ENCODE results near the gene MARK3.
A peak's percentile ranks its signal among the peaks of the same experiment; 100 is the strongest.

MARK3 gene

DNA sequence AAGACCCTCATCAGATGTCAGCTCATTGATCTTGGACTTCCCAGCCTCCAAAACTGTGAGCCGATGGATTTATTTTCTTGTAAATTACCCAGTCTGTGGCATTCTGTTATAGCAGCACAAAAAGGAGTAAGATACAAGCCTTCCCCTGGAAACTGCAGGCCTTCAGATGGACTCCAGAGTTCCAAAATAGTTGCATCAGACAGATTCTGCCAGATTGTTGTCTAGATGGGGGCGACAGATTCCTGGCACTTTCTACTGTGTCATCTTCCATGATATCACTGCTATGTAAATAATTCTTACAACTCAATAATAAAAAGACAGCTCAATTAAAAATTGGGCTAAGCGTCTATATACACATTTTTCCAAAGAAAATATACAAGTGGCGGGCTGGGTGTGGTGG, 17.2 kb upstream of the MARK3 start:
- no peak for DNase-seq

DNA sequence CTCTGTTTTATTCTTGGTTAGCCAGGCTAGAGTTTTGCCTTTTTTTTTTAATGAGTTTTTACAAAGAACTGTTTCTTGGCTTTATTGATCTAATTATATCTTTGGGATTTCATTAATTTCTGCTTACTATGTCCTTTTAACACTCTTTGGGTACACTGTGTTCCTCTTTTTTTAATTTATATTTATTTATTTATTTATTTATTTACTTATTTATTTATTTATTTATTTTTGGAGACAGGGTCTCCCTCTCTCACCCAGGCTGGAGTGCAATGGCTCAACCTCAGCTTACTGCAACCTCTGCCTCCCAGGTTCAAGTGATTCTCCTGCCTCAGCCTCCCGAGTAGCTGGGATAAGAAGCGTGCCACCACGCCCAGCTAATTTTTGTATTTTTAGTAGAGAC, 15.1 kb upstream of the MARK3 start:
- DNase-seq: no peak

DNA sequence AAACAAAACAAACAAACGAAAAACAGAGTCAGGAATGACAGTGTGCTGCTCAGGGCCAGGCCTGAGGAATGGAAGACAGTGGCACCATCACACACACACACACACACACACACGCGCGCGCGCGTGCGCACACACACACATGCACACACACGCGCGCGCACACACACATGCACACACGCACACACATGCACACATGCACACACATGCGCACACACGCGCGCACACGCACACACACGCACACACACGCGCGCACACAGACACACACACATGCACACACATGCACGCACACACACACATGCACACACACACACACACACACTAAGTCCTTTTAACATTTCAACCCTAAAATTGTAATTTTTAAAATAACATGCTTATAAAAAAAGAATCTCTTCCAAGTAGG, 13.2 kb upstream of the MARK3 start:
- DNase-seq: no peak

DNA sequence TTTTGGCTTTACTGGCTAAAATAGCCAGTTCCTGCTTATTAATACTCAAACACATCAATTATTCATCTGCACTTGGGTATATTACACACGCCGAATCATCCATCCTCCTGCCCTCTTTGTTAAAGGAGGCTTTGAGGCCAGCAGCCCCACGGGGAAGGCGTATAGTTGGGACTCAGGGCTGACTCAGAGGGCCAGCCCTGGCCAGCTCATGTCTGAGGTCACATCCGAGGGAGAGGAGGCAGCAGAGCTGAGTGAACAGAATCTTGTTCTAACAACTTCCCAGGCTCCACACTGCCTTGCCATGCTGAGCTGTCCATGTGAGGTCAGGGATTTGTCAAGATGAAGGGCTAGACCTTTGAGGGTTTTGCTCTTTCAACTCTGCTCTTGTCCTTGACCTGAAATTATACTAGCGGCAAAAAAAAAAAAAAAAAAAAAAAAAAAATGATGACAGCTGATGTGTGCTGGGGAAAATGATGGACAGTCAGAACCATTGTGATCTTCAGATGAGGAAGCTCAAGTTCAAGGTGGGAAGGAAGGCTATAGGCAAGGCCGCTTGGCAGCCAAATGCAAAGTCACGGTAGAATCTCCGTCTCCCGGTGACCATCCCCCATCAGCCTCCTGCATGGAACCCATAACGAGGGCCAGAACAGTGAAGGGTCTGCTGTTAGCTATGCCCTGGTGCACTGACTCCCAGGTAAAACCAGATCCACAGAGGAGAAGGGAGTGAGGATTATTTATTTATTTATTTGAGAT, 12.5 kb upstream of the MARK3 start:
- DNase-seq: no peak

DNA sequence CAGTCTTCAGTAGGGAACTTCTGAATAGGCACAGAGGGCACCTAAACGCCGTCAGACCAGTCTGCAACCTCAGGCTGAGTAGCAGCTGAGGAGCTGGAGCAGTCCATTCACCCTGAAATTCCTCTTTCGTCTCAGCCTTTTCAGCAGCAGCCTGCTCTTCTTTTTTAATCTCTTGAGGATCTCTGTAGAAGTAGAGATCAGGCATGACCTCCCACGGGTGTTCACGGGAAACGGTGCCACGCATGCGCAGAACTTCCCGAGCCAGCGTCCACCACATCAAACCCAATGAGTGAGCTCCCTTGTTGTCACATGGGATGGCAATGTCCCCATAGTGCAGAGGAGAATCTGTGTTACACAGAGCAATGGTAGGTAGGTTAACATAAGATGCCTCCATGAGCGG, 11.1 kb upstream of the MARK3 start:
- no peak for DNase-seq

DNA sequence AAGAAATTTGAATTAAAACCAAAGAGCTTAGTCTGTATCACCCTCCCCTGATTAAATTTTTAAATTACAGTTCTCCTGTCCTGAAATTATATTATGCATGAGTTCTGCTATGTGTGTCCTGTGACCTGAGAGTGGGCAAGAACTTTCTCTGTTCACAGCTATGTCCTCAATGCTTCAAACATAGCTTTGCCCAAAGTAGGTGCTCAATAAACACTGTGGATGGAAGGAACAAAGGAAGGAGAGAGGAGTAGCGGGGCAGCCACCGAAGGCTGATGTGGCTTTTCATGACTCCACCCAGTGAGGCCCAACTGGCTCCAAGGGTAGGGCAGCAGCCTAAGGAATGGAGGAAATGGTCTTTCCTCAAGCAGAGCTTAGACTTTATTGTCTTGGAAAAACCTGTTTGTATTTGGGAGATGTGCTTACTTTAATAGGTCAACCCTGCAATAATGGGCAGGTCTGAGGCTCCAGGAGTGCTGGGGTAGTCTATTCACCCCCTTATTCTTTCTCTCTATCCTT, 7.6 kb upstream of the MARK3 start:
- DNase-seq: no peak

DNA sequence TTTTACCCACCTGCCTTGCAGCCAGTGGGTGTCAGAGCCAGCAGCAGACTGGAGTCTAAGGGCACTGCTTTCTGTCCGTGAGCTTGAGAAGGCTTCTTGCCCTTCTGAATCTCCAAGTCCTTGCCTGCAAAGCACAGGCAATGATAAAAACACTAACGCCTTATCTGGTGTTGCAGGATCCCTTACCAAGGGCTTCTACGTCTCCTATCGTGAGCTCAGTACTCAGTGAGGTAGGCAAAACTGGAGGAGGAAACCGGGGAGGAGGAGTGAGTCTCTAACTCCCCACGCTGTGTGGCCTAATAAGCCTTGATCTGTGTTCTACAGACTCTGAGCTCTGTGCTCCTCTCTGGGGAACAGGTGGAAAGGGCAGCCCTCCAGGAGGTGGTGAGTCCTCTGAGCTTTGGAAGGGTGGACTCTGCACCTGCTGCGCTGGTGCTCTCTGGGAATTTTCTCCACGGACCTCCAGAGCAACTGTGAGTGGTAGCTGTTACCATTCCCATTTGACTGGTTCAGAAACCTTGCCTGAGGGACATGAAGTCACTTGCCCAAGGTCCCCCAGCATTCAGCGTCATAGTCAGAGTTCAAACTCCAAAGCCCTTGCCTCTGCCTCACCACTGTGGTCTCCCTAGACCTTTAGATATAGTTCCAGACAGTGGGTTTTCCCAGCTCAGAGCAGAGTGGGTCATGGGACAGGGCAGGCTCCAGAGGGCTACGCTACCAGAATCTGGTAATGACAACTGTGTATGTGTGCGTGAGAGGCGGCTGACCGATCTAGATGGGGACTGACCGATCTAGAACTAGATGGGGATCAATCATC, 7.0 kb upstream of the MARK3 start:
- DNase-seq: no peak

DNA sequence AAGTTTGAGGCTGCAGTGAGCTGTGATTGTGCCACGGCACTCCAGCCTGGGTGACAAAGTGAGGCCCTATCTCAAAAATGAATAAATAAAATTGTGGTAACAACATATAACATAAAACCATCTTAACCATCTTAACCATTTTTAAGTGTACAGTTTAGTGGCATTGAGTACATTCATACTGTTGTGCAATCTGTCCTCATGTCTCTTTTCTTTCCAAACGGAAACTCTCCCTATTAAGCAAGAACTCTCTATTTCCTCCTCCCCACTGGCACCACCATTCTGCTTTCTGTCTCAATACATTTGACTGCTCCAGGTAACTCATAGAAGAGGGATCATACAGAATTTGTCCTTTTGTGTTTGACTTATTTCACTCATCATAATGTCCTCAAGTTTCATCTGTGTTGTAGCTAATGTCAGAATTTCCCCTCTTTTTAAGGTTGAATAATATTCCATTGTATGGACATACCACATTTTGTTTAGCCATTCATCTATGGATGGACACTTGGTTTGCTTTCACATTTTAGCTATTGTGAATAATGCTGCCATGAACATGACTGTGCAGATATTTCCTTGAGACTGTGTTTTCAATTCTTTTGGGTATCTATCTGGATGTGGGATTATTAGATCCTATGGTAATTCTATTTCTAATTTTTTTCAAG, 4.4 kb upstream of the MARK3 start:
- DNase-seq: no peak

DNA sequence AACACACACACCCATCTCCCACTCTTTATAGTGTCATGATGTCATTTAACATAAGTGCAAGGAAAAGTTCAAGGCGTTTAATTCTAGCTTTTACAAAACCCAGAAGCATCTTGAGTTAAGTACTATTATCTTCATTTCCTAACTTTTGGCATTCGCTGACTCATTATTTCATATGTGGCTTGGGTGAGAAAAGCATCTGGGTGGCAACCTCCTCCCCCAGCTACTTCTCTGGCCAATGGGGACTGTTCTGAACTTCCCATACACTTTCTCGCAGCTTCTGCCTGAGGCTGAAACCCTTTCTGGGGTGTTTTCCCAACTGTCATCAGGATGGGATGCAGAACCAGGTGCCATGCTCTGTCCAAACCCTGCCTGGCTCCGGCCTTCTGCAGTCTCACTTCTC, 2.8 kb upstream of the MARK3 start:
- peak; percentile 18 for DNase-seq

DNA sequence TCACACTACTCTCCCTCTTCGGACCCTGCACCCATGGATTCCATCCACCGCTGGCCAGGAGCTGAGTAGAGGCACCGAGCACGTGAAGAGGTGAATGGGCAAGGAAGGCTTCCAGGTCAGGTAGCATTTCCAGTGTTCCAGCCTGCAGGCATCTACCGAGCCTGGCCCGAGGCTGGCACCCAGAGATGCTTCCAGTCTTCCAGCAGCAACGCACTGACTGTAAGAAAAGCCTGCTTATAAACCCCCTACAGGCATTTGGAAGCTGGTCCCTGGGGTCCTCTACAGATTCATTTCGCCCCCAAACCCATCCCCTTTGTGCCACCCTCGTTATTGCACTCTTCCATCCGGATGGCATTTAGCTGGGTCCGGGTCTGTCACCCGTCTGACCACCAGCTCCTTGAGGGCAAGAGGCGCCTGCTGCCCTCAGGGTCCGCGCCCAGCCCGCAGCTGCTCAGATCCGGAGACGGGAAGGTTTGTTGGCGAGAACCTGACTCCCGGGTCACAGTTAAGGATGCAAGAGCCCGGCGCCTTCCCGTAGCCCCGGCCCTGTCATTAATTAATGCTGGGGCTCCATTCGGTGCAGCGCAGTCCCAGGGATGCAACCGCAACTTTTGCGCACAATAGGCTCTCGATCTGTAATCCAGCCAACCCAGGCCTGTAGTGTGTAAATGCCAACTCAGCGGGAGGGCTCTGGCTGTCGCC, 614 bp upstream of the MARK3 start:
- no peak for DNase-seq

DNA sequence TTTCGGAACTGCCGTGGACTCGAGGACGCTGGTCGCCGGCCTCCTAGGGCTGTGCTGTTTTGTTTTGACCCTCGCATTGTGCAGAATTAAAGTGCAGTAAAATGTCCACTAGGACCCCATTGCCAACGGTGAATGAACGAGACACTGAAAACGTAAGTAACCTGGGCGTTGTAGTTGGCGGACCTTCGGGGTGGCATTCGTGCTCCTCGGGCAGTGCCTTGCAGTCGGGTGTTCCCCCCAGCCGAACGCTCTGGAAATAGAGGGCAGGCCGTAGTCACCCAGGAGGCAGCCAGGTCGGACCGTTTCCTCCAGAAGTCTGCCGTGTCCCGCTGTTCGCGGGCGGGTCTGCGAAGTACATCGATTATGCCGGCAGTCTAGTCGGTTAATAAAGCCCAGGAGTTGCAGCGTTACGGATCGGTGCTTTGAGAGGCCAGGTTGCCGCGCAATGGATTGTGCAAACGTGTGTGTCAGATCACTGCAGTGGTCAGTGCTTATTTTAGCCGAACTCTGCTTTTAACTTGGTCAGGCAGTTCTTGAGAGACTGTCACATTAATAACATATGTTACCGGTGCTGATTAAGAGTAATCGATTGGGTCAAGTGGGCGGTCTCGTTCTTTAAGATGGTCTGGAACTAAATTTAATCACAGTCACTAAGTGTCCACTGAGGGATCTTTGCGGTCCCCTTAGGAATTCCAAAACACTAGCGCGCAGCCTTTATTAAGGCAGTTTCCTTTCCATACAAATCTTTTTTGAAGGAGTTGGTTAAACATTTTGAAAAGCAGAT, 906 bp downstream of the MARK3 start:
- DNase-seq: peak; percentile 30

DNA sequence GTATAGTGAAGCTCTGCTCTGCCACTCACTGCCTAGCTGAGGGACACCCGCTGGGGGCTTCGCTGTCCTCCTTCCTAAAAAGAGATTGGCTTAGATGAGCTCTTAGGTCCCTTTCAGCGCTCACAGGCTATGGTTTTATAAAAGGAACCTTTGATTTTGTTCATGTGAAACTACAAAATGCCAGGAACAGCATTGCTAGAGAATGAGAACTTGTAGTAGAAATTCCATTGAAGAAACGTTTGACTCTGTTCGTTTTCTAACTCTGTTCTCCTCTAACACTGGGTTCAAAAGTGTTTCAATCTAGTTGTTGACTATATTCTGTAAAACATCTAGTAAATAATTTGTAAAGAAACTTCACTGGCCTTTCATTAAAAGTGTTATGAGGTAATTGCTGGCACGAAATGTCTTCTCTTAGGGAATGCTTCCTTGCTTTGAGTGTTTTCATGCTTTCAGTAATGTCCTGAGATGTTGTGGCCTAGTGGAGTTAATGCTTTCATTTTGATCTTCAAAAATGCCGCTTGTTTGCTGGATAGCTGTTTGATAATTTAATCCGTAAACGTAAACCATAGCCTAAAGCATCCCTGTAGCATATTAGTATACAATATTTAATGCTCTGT, 1.6 kb downstream of the MARK3 start:
- no peak for DNase-seq

DNA sequence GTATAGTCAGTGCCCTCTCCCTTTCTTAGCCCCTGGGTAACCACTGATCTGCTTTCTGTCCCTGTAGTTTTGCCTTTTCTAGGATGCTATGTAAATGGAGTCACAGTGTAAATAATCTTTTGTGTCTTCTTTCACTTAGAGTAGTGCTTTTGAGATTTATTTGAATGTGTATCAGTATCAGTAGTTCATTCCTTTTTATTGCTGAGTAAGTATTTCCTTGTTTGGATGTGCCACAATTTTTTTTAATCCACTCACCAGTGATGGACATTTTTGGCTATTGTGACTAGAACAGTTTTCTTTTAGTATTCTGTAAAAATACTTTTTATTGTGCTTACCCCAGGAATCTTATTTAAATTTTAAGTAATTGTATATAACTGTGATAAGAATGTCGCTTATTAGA, 3.4 kb downstream of the MARK3 start:
- no peak for DNase-seq

DNA sequence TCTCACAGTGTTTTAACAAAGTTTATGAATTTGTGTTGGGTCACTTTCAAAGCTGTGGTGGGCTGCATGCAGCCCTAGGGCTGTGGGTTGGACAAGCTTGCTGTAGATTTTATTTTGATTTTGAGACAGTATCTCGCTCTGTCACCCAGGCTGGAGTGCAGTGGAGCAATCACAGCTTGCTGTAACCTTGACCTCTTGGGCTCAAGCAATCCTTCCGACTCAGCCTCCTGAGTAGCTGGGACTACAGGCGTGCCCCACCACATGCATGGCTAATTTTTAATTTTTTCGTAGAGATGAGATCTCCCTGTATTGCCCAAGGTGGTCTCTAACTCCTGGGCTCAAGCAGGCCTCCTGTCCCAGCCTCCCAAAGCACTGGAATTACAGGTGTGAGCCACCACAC, 5.4 kb downstream of the MARK3 start:
- no peak for DNase-seq

DNA sequence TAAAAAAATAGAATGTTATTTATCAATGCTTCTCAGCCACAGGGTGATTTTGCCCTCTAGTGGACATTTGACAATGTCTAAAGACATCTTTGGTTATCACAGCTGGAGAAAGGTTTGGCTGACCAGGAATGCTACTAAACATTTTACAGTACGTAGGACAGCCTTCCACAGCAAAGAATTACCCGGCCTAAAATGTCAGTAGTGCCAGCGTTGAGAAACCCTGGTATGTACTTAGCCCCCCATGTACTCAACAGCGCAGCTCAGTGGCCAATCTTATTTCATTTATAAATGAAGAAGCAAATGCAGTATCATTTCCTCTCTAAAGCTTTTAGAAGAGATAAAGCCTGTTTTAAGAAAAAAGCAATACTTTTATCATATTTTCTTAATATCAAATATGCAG, 5.8 kb downstream of the MARK3 start:
- peak; percentile 33 for DNase-seq

DNA sequence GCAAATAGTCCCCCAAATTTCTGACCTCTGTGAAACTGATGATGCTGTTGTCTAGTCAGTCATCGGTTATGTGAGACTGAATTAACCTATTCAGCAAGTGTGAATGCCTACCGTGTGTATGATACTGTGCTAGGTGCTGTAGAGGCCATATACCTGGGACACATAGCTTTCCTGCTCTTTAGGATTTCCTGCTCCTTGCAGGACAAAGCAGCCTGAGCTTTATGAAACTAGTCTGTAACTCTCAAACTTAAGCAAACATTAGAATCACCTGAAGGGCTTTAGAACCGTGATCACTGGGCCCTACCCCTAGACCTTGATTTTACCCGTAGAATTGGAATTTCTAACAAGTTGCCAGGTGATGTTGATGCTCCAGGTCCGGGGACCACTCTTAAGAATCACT, 6.9 kb downstream of the MARK3 start:
- no peak for DNase-seq

DNA sequence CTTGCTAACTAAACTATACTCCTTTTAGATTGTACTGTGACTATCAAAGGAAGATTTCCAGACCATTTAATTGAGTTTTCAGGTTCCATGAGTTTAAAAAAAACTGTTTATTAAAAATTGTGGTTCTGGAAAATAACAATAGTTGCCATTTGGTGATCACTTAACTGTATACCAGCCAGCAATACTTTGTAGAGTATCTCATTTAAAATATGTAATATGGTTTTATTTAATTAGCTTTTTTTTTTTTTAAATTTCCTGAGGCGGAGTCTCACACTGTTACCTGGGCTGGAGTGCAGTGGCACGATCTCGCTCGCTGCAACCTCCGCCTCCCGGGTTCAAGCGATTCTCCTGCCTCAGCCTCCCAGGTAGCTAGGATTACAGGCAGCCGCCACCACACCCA, 7.4 kb downstream of the MARK3 start:
- DNase-seq: no peak

DNA sequence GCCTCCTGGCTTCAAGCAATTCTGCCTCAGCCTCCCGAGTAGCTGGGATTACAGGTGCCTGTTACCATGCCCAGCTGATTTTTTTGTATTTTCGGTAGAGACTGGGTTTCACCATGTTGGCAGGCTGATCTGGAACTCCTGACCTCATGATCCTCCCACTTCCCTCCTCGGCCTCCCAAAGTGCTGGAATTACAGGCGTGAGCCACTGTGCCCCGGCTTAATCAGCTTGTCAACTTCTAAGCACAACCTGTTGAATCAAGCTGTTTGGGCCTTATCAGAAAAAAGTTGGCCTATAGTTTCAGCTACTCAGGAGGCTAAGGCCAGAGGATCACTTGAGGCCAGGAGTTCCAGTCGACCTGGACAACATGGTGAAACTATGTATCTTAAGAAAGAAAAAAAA, 7.9 kb downstream of the MARK3 start:
- no peak for DNase-seq

DNA sequence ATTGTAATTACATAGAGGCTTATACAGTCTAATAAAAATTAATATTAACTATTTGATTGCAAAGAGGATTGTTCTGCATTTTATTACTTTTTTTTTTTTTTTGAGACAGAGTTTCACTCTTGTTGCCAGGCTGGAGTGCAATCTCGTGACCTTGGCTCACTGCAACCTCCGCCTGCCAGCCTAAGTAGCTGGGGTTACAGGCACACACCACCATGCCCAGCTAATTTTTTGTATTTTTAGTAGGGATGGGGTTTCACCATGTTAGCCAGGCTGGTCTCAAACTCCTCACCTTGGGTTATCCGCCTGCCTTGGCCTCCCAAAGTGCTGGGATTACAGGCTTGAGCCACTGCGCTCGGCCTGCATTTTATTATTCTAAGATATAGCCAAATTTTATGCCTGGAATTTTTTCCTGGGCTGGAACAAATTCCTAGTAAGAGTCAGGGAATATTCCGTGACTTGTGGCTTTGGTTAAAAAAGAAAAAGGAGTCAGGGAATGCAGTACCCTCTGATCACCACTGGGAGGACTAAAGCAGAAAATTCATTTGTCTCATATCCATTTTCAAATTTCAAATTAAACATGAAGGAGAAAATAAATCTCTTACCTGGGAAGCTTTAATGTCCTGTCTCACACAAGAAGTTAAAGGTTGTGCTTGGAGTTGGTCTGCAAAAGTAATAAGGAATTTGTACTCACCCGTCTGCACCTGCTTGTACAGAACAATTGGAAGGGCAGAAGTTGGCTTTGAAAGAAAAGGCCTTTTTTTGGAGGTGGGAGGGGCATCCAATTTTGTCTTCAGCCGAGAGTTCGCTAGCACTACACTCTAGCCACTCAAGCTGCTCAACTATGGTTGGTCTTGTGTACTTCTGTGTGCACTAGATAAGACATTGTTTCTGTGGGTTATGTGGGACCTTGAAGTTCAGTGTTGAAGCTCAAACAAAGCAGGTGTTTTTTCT, 8.7 kb downstream of the MARK3 start:
- no peak for DNase-seq

DNA sequence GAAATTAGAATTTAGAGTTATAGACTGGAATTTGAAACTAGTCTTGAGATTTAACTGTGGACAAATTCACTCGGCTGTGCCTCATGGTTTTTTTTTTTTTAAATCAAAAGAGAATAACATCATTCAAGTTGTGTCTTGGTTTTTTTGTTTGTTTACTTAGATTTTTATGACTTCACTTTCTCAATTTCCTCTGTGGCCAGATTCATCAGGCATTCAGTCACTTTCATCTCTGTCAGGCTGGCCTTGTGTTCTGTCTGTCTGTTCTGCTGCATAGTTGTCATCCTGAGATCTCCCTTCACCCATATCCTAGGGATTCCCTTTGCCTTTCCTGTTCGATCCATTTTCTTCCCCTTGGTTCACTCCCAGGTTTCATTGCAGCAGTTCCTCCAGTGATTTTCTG, 10.0 kb downstream of the MARK3 start:
- DNase-seq: no peak

DNA sequence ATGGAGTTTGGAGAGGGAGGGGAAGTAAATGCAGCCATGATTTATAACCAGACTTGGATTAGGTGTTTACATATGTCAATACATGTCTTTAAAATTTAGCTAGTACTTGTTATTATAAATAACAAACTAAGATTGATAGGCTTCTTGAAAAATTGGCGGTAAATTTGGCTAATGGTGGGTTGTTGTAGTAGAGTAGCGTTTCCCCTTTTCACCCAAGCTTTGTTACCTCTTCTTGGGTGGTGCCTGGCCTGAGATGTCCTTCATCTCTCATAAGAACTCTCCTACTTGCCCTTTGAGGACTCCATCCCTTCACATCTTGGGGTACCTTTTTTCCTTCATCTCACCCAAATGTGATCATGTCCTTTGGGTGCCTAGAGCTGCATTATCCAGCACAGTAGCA, 11.2 kb downstream of the MARK3 start:
- DNase-seq: no peak
